ENCODE data around the gene LMNTD1.
"Not testable (repeated sequence)": the region's sequence is repeated elsewhere in the genome, so short reads cannot be mapped to it uniquely, and the experiment has no call there.

LMNTD1 gene

DNA sequence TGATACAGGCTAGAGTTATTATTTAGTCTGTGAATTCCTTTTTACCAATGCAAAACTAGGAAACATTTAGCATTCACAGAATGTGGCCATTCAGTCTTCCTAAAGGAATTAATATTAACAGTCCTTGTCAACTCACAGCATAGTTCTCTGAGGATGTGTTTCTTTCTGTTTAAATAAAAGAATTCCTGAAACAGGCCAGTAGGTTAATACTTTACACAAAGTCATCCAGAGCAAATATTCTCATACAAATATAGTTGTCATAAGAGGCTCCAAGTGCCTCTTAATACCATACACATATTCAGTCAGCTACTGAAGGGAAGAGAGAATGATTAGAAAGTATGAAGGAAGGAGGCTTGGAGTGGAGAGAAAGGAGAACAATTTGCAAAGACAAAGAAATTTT lies 120.1 kb downstream of the LMNTD1 start:
- no peak for DNase-seq (ENCODE audit: low read depth)

DNA sequence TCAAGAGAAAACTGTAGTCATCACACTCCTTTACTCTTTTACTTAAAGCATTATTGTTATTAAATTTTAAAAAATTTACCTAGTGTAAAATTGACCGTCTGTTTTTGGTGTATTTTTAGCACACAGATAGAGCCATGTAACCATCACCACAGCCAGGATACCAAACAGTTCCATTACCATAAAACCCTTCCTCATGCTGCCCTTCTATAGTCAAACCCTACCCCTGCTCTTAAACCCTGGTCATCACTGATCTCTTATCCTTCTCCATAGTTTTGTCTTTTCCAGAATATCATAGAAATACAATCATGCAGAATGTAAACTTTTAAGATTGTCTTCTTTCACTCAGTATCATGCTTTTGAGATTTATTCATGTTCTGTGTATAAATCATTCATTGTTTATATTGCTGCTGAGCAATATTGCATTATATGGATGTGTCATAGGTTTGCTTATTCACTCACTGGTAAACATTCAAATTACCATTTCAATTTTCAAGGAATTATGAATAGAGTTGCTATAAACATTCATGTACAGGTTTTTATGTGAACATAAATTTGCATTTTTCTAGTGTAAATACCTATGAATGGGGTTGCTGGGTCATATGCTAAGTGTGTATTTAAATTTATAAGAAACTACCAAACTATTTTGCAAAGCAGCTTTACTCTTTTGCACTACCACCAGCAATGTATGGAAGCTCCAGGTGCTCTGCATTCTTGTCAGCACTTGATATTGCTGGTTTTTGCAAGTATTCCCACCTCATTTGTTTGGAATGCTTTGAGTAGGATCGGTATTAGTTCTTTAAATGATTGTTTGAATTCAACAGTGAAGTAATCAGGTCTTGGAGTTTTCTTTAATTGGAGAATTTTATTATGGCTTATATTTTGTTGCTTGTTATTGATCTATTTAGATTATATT lies 125.5 kb downstream of the LMNTD1 start:
- DNase-seq (ENCODE audit: low read depth), result no peak

DNA sequence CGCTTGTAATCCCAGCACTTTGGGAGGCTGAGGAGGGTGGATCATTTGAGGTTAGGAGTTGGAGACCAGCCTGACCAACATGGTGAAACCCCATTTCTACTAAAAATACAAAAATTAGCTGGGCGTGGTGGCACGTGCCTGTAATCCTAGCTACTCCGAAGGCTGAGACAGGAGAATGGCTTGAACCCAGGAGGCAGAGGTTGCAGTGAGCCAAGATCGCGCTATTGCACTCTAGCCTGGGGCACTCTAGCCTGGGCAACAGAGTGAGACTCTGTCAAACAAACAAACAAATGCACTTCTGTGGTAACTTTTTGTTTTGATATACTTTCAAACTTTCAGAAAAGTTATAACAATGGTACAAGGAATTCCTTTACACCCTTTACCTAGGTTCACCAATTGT lies 126.3 kb downstream of the LMNTD1 start:
- not testable (repeated sequence) for DNase-seq (ENCODE audit: low read depth)

All from non-pigmented ciliary epithelial cell (primary cell).